NT2/D1 (cell line): ENCODE results near the gene AGAP5.

Experiments used
- SUZ12 ChIP-seq: IDR thresholded peaks from 2 replicates; pipeline ENCODE4 v1.6.1; 2011; ENCODE audit not compliant: insufficient read length, insufficient read depth; ENCODE audit errors: extremely low read depth
- YY1 ChIP-seq: IDR thresholded peaks from 2 replicates; pipeline ENCODE4 v1.6.1; 2011; ENCODE audit not compliant: insufficient read length, insufficient read depth
- ZNF274 ChIP-seq: IDR thresholded peaks from 2 replicates; pipeline ENCODE4 v1.6.1; 2011; ENCODE audit warnings: mild to moderate bottlenecking, low read depth, low read length

DNA sequence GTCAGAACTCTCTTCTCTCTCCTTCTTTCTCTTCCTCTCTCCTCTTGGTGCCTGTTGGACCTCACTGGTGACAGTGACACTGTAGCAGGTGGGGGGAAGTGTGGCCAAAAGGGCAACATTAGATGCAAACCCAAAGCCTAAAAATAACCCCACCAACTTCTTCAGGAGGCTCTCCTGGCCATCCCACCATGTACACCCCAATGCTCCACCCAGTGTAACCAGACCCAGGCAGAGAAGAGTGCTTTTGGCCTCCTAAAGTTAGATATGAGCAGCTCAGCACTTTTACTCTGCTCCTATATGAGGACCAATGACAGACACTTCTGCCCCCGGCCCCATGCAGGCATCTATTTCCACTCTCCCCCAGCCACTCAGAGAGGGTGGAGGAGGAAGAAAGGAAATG lies 62.1 kb downstream of the AGAP5 start:
- TF ChIP-seq SUZ12 (no peak), YY1 (no peak), ZNF274 (no peak)
